GM21786 (cell line): ENCODE data around the gene LRRC75B.

ENCODE experiments used
- ATAC-seq: cut with Tn5 transposase; IDR thresholded peaks from one replicate; pipeline ENCODE4 v1.9.1; 2021; ENCODE audit not compliant: unreplicated experiment

LRRC75B gene

DNA sequence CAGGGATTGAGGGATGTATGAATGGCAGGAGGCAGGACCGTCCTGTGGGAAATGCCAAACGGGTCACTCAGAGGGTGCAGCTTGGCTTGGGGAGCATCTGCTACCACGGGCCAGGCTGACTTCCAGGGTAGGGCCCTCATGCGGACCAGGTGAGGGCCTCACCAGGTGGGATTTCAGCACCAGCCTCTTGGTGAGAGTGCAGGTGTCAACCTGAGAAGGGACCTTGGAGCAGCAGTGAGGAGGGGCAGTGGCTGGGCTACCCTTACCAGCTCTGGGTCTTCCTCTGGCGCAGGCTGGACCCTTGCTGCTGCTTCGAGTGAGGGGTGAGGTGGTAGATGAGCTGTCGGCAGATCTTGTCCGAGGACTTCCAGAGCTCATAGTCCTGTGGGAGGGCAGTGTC lies 4.9 kb downstream of the LRRC75B start:
- ATAC-seq: no peak

GRCh38 chr22:24587251-24587650 lies 5.6 kb downstream of the LRRC75B start:
- ATAC-seq: no peak

DNA sequence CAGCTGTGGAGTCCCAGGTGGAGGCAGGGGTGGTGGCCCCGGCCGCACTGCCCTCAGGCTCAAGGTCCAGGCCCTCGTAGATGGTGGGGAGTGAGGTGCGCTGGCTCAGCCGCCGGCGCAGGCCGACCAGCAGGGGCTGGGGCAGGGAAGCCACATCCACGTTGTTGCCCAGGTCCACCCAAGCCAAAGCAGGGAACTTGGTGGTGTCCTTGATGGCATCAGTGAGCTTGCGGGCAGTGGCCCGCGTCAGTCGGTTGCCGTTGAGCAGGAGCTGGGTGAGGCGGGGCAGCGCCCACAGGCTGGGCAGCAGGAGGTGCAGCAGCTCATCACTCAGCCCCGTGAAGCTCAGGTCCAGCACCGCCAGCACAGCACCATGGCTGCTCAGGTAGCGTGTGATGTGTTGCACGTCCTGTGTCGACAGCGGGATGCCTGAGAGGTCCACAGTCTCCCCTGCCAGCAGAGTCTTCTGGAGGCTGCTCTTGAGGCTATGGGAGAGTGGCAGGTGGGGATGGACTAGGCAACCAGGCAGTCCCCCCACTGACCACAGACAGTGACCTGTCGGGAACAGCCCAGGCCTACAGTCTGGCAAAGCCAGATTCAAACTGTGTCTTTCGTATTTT lies 6.8 kb downstream of the LRRC75B start:
- ATAC-seq: no peak

DNA sequence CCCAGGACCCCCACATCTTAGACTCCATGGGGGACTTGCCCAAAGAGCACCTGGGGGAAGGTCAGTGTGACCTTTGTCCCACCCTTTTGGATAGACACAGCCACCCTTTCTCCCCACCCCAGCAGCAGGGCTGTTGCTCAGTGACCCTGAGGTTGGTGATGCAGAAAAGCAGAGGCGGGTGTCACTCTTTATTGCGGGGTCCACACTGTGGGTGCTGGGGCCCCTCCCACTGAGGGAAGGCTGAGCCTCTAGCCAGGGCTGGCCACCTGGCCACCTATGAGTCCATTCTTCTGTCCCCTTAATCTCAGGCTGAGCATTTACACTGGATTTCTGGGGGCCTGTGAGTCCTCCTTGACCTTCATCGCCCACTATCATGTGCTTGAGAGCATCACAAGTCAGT lies 7.4 kb downstream of the LRRC75B start:
- ATAC-seq: no peak

GRCh38 chr22:24584871-24585411 lies 7.9 kb downstream of the LRRC75B start:
- no peak for ATAC-seq

- no peak for ATAC-seq
Measured at GRCh38 chr22:24584166-24584790, 8.6 kb downstream of the LRRC75B start.

DNA sequence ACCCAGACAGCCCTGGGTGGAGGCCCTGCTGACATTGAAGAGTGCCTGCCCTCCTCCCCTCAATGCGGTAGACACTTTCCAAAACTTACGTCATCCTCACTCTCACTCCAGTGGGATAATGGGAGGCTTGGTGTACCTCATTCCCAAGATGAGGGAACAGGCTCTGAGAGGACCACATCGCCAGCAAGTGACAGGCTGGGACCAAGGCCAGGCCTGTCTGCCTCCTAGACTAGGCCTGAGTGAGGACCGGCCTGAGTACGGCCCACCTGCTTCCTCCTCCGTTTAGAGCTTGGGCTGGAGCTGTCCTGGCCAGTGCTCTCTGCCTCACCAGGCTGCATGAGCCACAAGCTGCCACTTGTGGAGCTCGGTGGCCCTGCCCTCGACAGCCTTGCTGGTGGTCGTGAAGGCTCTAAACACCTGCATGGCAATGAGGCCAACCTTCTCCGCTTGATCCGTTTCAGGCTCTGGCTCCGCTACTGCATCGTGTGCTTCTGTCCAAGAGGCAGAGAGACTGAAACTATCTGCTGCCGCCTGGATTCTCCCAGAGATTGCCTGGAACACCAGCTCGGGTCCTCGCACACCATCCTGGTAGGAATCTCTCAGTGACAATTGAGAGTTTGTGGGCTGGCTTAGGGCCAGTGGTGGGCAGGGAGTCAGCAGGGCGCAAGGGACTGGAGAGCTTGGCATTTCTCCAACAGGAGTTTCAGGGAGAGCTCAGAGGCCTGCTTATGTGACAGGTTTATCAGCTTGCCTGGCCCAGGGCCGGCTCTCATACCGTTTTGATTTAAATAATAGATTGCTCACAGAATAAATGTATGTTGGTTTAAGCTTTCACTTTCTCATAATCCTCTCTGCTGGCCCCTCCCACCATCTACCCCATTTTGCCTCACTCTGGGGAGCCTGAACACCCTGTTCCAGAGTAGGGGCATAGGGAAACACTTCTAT lies 9.4 kb downstream of the LRRC75B start:
- ATAC-seq: no peak

DNA sequence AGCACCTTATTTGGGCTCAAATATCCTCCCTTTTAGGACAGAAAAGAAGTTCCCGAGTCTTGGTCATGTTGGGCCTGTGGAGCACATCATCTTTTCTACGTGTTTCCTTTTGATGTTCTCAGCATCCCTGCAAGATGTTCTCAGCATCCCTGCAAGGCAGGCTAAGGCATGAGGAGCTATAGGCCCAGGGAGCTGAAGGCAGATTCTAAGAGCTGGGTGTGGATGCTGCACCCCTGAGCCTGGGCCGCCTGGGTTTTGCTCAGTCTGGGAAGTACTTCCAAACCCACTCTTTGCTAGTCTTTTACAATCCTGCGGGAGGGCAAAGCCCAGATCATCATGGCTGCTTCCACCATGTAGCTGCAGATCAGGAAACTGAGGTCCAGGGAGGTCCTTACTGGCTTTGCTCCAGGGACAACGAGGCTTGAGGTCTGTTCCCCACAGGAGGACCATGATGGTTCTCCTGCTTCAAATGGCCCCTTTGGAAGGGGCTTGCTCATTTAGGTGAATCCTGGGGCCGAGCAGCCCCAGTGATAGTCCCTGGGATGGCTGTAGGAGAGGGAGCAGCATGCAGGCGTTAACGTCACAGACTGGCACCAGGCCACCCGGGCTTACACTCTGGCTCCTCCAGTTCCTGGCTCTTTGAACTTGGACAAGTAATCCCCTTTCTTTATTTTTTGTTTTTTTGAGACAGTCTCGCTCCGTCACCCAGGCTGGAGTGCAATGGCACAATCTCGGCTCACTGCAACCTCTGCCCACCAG lies 10.6 kb downstream of the LRRC75B start:
- no peak for ATAC-seq

GRCh38 chr22:24580276-24580675 lies 12.6 kb downstream of the LRRC75B start:
- no peak for ATAC-seq

GRCh38 chr22:24579258-24579601 lies 13.6 kb downstream of the LRRC75B start:
- no peak for ATAC-seq

GRCh38 chr22:24578355-24579257 lies 14.3 kb downstream of the LRRC75B start:
- ATAC-seq: no peak

DNA sequence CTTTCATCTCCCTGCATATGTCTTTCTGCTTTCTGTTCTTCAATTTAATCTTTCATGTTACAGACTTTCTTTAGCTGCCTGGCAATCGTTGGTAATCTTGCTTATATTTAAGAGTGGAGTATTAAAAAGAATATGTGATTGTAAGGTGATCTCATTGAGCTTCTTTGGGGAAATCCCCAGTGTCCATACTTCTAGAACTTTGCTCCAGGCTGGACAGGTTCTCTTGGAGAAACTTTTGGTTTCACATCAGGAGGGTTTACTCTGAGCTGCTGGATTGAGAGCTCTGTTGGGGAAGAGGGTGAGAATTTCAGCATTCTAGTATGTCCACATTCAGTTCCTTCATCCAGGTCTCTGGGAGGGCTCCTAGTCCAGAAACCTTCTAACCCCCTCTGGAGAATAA lies 16.1 kb downstream of the LRRC75B start:
- no peak for ATAC-seq

DNA sequence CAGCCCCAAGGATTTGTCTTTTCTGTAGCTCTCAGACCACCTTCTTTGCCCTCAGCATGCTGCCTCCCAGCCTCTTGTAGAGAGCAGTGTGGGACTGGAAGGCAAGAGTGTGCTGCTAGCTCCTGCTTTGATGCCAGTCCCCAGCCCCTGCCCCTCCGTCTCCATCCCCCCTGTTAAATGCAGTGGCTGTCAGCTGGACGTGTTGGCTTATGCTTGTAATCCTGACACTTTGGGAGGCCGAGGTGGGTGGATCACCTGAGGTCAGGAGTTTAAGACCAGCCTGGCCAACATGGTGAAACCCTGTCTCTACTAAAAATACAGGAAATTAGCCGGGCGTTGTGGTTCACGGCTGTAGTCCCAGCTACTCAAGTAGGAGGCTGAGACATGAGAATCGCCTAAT lies 21.6 kb downstream of the LRRC75B start:
- ATAC-seq: no peak

GRCh38 chr22:24567668-24568067 lies 25.2 kb downstream of the LRRC75B start:
- no peak for ATAC-seq

DNA sequence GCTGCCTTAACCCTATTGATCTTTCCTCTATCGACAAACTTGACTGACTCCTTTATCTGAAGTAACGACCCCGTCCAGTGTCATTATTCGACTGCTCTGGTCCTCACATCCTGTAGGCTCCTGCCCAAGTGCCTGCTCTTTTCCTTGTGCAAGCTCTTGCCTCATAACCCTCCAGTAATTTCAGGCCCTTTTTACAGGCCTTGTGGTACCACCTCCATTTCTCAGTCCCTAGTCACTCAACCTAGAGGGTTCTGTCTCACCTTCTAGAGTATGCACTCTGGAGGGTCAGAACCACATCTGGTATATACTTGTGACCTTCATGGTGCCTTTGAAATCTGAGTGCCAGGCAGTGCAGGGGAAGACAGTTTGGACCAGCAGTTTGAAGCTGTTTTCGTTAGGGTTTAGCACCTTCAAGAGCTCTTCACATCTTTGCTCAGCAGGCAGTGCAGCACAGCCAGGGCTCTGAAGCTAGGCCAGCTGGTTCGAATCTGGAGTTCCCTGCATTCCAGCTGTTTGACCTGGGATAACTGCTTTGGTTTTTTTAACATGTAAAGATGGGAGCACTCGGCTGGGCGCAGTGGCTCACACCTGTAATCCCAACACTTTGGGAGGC lies 25.9 kb downstream of the LRRC75B start:
- ATAC-seq: no peak

DNA sequence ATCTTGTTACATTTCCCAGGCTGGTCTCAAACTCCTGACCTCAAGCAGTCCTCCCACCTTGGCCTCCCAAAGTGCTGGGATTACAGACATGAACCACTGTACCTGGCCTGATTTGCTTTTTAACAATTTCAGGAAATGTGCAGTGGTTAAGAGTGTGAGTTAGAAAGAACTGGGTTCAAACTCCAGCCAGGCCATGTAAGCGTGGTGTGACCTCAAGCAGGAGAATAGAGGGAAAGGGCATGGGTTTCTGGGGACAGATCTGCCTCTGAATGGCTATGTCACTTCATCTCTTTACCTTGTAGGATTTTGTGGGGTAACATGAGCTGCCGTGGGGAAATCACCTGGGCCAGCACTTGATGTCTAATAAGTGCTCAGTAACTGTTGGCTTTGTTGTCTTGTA lies 27.8 kb downstream of the LRRC75B start:
- ATAC-seq: no peak

- no peak for ATAC-seq
Measured at GRCh38 chr22:24564376-24565058, 28.4 kb downstream of the LRRC75B start.

DNA sequence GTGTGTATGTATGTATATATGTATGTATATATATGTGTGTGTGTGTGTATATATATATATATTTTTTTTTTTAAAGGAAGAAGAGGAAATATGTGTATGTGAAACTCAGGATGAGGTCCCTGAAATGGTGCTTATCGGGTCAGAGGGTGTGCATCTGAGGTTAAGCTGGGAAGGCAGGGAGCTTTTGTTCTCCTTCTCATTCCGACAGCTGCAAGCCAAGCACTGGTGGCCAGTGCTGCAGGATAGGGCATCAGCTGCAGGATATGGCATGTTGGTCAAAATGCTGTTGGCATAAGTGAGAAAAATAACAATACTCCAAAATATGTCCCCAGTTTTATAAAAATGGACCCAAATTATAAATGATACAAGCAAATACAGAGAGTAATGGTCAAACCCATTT lies 29.6 kb downstream of the LRRC75B start:
- no peak for ATAC-seq

GRCh38 chr22:24559471-24559870 lies 33.4 kb downstream of the LRRC75B start:
- ATAC-seq: no peak
